Ascending aorta (tissue), 2 donors: Measurements from ENCODE around the gene ERVW-1. TPM values are rescaled to one million over a fixed set of nuclear protein-coding genes. Genes with fewer than 3 reads are reported as not detected.

Experiments used
- DNase-seq, 2 donors: peaks; one replicate each; pipeline ENCODE4 v3.0.0-alpha.2; 2019; ENCODE audit warnings: low spot score in 2 of 2
- H3K27ac ChIP-seq, 2 donors: fragments of 200-600 bp; sonication (generic); one replicate each; pipeline ENCODE4 v1.5.1; 2016 to 2017; ENCODE audit warnings: mild to moderate bottlenecking in 1 of 2
- H3K27me3 ChIP-seq: fragments of 200-600 bp; sonication (generic); one replicate; pipeline ENCODE4 v1.5.1; 2017
- H3K36me3 ChIP-seq, 2 donors: fragments of 200-600 bp; sonication (generic); one replicate each; pipeline ENCODE4 v1.5.1; 2016
- H3K4me1 ChIP-seq, 2 donors: fragments of 200-600 bp; sonication (generic); one replicate each; pipeline ENCODE4 v1.5.1; 2016 to 2017; ENCODE audit warnings: mild to moderate bottlenecking in 1 of 2
- H3K4me3 ChIP-seq, 2 donors: fragments of 200-600 bp; sonication (generic); one replicate each; pipeline ENCODE4 v1.5.1; 2016 to 2017; ENCODE audit warnings: mild to moderate bottlenecking in 1 of 2
- H3K9me3 ChIP-seq, 2 donors: fragments of 200-600 bp; sonication (generic); one replicate each; pipeline ENCODE4 v1.5.1; 2016
- CTCF ChIP-seq, 3 experiments: fragments of 200-600 bp in 2 of 3; fragments of 450-650 bp in 1 of 3; sonication (generic) in 2 of 3; IDR thresholded peaks; one replicate each; pipeline ENCODE4 v1.5.1; 2016 to 2019; ENCODE audit warnings: antibody characterized with exemption in 3 of 3, mild to moderate bottlenecking in 1 of 3, moderate library complexity in 1 of 3
- intact Hi-C: fragments of 100-400 bp; cut with DNase I; formaldehyde crosslinking; loops from one replicate; pipeline ENCODE4 v1.15.1; 2023
- total RNA-seq: library from RNA; depleted of rRNA; stranded (reverse); fragments of >200 nt; gene quantifications from one replicate; pipeline ENCODE4 v1.1.0, GENCODE V29; 2016

The ERVW-1 gene
- total RNA-seq, 1 donor from 2014 or later: not detected

DNA sequence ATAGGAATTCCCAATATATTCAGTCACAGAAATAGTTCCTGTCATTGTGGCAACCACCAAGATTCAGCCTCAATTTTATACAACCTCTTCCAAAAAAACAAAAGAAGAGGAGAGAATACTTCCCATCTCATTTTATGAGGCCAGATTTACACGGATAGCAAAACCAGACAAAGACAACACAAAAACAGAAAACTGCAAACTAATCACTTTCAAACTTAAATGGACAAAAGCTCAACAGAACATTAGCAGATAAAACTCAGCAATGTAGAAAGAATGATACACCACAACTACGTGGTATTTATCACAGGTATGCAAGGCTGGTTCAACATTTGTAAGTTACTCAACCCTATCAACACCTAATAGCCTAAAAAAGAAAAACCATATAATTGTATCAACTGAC lies 28.6 kb upstream of the ERVW-1 start:
- no peak overlapping the region for H3K27ac ChIP-seq
- H3K27me3 ChIP-seq: no peaks in the 10 kb centered on the region
- H3K4me3 ChIP-seq: no peak overlapping the region
- no peaks in the 10 kb centered on the region for H3K4me1 ChIP-seq
- TF ChIP-seq CTCF (IDR thresholded peaks at IDR 0.05): no peak
- intact Hi-C loops: no loop called here
- peaks cover 41 to 54% of the 10 kb centered on the region in 2 donors for H3K36me3 ChIP-seq
- DNase-seq: no peak
- no peaks in the 10 kb centered on the region for H3K9me3 ChIP-seq

DNA sequence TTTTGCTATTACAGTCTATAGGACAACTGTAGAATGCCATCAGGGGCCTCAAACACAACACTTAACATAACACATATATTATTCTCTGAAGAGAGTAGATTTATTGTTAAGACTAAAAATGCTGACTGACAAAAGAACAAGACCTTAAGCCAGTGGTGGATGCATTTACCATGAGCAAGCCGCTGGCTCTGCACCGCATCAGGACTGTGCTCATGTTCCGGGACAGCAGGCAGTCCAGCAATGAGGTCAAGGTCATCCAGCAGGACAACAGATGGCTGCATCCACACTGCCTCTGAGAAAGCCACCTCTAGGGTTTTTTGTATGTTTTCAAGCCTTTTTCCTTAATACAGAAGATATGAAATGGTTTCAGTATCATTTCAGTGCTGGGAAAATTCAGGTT lies 26.8 kb upstream of the ERVW-1 start:
- Histone ChIP-seq H3K9me3 (no peaks in the 10 kb centered on the region), H3K27me3 (no peaks in the 10 kb centered on the region), H3K27ac (no peak overlapping the region), H3K4me1 (no peaks in the 10 kb centered on the region), H3K4me3 (no peak overlapping the region), H3K36me3 (peaks cover 55 to 56% of the 10 kb centered on the region in 2 donors)
- intact Hi-C loops: no loop called here
- no peak for DNase-seq
- no peak for TF ChIP-seq CTCF (IDR thresholded peaks at IDR 0.05)

- Histone ChIP-seq H3K4me3 (no peak overlapping the region), H3K36me3 (peaks cover 63 to 64% of the 10 kb centered on the region in 2 donors), H3K9me3 (no peaks in the 10 kb centered on the region), H3K4me1 (no peaks in the 10 kb centered on the region), H3K27ac (no peak overlapping the region), H3K27me3 (no peaks in the 10 kb centered on the region)
- intact Hi-C loops: no loop called here
- DNase-seq: no peak
- TF ChIP-seq CTCF (IDR thresholded peaks at IDR 0.05): no peak
Observed at GRCh38 chr7:92503767-92504166, 26.0 kb upstream of the ERVW-1 start.

DNA sequence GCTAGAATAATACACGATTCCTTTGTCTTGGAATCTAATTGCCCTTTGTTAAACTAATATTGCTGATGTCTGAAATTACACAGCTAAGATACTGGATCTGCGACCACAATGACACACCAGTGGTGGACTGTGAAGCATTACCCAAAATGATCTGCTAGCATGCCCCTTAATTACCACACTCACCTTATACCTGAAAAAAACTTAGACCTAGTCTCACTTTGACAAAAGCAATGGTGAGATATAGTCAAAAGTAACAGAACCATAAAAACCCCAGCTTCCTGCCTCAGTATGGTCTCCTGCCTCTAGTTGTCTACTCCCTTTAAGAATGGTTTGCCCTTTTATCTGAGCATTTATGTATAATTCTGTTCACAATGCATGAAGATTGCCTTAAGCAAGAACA lies 20.8 kb upstream of the ERVW-1 start:
- no peak for DNase-seq
- Histone ChIP-seq H3K9me3 (no peaks in the 10 kb centered on the region), H3K4me3 (no peak overlapping the region), H3K27ac (no peak overlapping the region), H3K27me3 (no peaks in the 10 kb centered on the region), H3K4me1 (no peaks in the 10 kb centered on the region), H3K36me3 (peaks cover 44 to 73% of the 10 kb centered on the region in 2 donors)
- TF ChIP-seq CTCF (IDR thresholded peaks at IDR 0.05): no peak
- intact Hi-C loops: no loop called here

DNA sequence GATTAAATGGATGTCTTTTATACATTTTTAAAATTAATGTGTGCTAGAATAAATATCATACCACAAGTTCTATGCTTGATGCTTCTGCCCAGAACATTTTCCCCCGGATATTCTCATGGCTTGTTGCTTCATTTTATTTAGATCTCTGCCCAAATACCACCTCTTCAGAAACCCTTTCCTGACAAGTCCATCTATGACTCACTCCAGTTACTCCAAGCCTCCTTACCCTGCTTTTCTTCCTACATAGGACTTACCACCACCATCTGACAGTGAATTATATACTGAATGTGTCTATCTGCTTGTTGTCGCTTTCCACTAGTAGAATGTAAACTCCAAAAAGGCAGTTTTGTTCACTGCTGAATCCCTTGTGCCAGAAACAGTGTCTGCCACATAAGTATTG lies 19.1 kb upstream of the ERVW-1 start:
- Histone ChIP-seq H3K36me3 (peaks cover 39 to 84% of the 10 kb centered on the region in 2 donors), H3K9me3 (no peaks in the 10 kb centered on the region), H3K27me3 (no peaks in the 10 kb centered on the region), H3K4me1 (no peaks in the 10 kb centered on the region), H3K4me3 (no peak overlapping the region), H3K27ac (no peak overlapping the region)
- intact Hi-C loops: no loop called here
- no peak for TF ChIP-seq CTCF (IDR thresholded peaks at IDR 0.05)
- no peak for DNase-seq

DNA sequence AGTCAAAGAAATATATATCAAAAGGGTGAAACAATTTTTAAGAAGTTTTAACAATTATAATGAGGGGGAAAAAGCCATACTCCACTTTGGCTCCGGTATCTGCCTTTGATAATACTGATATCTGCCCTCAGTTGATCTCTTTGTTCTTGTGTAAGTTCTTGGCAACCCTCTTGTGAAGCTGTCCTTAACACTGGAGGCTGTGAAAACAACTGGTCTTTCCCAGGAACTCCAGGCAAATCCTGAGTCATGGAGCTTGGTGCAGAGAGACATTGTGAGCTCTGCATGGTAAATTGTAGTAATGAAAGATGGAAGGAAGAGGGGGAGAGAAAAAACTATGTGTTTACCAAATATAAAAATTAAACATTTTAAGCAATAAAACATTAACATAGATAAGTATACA lies 11.9 kb upstream of the ERVW-1 start:
- no peaks in the 10 kb centered on the region for H3K4me1 ChIP-seq
- no peak for DNase-seq
- H3K9me3 ChIP-seq: no peaks in the 10 kb centered on the region
- no peak for TF ChIP-seq CTCF (IDR thresholded peaks at IDR 0.05)
- no peaks in the 10 kb centered on the region for H3K27me3 ChIP-seq
- H3K27ac ChIP-seq: no peak overlapping the region
- peaks cover 43 to 85% of the 10 kb centered on the region in 2 donors for H3K36me3 ChIP-seq
- intact Hi-C loops: no loop called here
- H3K4me3 ChIP-seq: no peak overlapping the region
